ENCODE results near the gene IPCEF1. TPM values are rescaled to one million over a fixed set of nuclear protein-coding genes. Genes with fewer than 3 reads are reported as not detected.
"Not testable (repeated sequence)": the region's sequence is repeated elsewhere in the genome, so short reads cannot be mapped to it uniquely, and the experiment has no call there.

The IPCEF1 gene
- total RNA-seq, 1 donor from 2014 or later = 1.8 TPM

DNA sequence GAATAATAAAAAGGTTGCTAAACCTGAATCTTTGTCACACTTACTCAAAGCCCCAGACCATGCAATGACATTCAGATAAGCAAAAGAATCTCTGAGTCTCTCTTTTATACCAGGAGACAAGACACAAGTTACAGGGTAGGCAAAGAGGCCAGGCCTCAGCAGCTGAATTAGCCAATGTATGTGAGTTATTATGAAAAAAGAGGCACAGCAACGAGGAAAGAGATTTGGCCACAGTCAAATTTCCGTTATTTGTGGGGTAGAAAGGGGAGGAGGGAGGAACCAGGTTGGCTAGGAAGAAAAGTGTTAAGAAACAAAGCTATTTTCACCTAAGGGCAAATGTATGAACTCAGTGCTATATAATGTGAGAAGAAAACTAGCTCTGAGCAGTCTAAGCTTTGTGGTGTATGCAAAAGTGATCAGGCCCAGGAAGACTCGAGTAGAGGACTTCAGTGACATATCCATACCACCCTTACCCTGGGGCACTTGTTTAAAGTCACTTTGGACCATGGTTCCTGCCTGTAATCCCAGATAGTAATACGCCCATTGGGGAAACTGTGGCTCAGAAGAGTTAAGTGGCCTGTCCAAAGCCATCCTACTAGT, 19.1 kb downstream of the IPCEF1 start:
- DNase-seq (ENCODE audit: low read depth in 2 of 2) = no peak

GRCh38 chr6:154334147-154334546, 22.5 kb downstream of the IPCEF1 start:
- not testable (repeated sequence) for DNase-seq (ENCODE audit: low read depth in 2 of 2)

DNA sequence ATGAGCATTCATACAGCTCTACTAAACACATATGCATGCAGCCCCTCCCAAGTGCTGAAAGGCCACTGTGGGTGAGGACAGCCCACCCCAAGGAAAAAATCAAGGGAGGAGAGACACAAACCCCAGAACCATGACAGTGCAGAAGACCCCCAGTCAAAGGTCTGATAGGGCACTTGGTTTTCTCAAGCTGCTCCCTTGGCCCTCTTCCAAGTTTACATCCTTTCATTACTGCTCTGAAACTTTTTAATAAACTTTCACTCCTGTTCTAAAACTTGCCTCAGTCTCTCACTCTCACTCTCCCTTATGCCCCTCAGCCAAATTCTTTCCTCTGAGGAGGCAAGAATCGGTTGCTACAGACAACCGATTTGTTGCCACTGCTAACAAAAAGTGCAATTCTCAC, 24.9 kb downstream of the IPCEF1 start:
- DNase-seq (ENCODE audit: low read depth in 2 of 2) = no peak

DNA sequence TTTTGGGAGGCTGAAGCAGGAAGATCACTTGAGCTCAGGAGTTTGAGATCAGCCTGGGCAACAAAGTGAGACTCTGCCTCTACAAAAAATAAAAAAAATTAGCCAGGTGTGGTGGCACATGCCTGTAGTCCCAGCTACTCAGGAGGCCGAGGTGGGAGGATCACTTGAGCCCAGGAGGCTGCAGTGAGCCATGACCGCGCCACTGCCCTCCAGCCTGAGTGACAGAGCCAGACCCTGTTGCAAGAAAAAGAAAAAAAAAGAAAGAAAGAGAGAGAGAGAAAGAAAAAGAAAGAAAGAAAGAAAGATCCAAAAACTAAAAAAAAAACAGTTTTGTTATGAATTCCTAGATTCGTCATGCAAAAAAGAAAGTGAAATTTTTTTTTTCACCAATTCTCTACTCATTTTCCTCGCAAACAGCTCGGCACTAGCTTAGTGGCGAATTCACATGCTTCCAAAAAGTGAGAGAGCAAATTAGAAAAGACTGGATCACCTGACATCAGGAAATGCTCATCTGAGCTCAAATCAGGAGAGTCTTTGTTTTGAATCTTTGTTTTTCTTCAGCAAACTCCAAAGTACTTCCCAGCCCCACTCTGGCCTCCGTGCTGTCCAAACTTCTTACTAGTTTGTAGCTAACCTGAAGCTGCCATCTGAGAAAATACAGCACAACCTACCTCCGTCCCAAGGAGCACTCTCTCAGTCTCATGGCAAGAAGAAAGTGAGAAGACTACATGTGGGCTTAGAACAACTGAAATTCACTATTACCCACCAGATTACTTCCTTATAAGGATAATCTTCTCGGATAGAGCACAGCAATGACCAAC, 27.0 kb downstream of the IPCEF1 start:
- no peak for DNase-seq (ENCODE audit: low read depth in 2 of 2)

DNA sequence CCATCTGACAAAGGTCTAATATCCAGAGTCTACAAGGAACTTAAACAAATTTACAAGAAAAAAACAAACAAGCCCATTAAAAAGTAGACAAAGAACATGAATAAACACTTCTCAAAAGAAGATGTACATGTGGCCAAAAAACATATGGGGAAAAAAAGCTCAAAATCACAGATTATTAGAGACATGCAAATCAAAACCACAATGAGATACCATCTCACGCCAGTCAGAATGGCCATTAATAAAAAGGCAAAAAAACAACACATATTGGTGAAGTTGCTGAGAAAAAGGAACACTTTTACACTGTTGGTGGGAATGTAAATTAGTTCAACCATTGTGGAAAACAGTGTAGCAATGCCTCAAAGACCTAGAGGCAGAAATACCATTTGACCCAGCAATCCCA, 29.3 kb downstream of the IPCEF1 start:
- DNase-seq (ENCODE audit: low read depth in 2 of 2) = not testable (repeated sequence)

GRCh38 chr6:154325142-154325541, 31.5 kb downstream of the IPCEF1 start:
- no peak for DNase-seq (ENCODE audit: low read depth in 2 of 2)

DNA sequence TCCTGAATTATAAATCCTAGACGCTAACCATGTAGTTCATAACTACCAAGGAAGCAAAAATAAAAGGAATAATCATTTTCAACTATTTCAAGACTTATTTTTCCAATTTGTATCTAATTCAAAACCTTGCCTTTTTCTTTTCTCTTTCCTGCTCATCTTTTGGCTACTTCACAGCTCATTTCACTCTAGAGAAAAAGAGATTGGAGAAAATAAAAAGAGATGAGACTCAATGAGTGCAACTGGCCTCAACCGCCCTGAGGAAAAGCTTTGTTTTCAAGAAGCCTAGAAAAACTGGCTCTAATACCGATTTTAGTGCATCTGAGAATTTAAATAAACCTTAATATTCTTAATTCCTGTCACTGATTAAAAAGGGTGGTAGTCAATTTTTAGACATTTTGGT, 36.4 kb downstream of the IPCEF1 start:
- DNase-seq (ENCODE audit: low read depth in 2 of 2) = no peak

GRCh38 chr6:154319231-154319858, 37.3 kb downstream of the IPCEF1 start:
- DNase-seq (ENCODE audit: low read depth in 2 of 2) = no peak

GRCh38 chr6:154318721-154319120, 37.9 kb downstream of the IPCEF1 start:
- DNase-seq (ENCODE audit: low read depth in 2 of 2) = no peak

DNA sequence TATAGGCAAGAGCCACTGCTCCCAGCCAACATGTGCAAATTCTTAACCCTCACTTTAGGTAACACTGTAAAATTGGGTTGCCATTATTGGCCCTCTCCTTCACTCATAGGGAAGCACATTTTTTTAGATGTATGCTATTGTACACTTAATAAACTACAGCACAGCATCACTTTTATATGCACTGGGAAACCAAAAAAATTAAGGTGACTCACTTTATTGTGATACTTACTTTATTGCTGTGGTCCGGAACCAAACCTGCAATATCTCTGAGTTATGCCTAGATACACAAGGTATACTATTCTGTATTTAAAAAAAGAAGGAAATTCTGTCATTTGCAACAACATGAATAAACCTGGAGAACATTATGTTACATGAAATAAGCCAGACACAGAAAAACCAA, 40.5 kb downstream of the IPCEF1 start:
- no peak for DNase-seq (ENCODE audit: low read depth in 2 of 2)

DNA sequence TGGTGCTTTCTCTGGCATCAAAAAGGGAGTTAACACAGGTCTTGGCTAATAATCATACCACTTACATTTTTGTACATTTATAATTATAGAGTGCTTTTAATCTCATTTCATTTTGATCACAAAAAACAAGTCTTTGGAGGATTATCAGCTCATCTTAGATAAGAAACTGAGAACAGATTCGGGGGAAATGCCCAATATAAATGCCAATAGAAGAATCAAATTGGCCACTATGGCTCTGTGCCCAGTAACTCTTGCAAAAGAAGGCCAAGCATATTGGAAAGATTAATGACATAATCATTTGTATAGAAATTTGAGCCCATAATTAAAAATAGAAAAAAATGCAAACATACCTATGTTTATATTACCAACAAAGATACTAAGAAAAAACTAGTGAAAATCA, 42.5 kb downstream of the IPCEF1 start:
- no peak for DNase-seq (ENCODE audit: low read depth in 2 of 2)

- DNase-seq (ENCODE audit: low read depth in 2 of 2) = no peak
Observed at GRCh38 chr6:154308986-154309385, 47.6 kb downstream of the IPCEF1 start.

- DNase-seq (ENCODE audit: low read depth in 2 of 2) = no peak
Observed at GRCh38 chr6:154307696-154308425, 48.7 kb downstream of the IPCEF1 start.

- not testable (repeated sequence) for DNase-seq (ENCODE audit: low read depth in 2 of 2)
Observed at GRCh38 chr6:154307147-154307546, 49.5 kb downstream of the IPCEF1 start.

DNA sequence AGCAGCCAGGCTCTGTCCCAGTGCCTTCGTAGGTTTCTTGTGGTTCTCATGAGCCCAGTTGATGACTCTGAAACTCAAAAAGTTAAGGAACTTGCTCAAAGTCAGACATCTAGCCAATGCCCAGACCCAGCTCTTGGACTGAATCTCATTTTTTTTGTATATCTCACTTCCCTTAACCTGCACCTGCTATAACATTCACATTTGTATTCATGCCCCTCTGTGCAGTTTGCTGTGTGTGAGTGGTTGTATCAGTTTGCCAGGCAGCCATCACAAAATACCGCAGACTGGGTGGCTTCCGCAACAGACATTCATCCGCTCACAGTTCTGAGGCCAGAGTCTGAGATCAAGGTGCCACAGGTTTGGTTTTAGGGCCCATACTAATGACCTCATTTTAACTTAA, 49.9 kb downstream of the IPCEF1 start:
- no peak for DNase-seq (ENCODE audit: low read depth in 2 of 2)

DNA sequence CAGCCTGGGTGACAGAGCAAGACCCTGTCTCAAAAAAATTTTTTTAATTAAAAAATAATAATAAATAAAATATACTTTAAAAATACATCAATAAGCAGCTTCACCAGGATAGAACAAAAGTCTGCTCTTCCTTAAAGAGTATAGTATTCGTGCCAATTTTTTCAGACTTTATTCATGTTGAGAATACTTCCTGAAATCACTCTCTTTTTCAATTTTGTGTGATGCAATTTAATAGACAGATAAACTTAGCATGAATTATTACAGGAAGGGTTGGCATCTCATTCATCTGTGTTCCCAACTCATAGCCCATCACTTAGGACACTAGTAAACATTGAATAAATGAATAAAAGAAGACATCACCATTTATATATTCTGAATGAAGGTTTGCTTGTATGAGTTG, 52.4 kb downstream of the IPCEF1 start:
- no peak for DNase-seq (ENCODE audit: low read depth in 2 of 2)

GRCh38 chr6:154303642-154304041, 53.0 kb downstream of the IPCEF1 start:
- DNase-seq (ENCODE audit: low read depth in 2 of 2) = peak in 1 of 2 donors; percentile 47

DNA sequence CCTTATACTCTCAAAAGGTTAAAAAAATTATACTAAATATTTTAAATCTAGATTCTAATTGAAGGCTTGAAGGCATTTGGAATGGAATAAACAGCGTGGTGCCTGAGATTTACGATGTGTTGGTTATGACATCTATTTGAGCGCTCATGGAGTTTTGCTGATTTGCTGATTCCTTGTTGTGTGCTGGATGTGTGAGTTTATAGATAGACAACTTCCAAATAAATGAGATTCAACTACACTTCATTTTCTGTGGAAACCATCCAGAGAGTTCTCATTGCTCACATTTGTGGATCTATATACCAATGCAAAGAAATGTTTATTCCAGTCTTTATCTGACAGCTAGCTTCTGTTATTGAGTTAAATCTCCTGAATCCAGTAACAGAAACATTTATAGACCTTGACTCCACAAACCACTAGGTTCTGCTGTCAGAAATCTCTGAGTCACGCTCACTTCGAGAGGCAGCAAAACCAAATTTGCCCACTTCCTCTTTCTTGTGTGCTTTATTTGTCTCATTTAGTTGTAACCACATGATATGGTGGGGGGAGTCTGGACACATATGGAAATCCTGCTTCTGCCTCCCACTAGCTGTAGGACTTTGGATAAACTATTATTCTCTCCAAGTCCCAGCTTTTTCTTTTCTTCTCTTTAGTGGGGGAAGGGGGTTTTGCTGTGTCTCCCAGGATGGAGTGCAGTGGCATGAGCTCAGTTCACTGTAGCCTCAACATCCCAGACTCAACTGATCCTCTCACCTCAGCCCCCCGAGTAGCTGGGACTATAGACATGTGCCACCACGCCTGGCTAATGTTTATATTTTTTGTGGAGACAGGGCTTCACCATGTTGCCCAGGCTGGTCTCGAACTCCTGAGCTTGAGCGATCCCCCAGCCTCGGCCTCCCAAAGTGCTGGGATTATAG, 54.5 kb downstream of the IPCEF1 start:
- DNase-seq (ENCODE audit: low read depth in 2 of 2) = peak in 1 of 2 donors; percentile 68

DNA sequence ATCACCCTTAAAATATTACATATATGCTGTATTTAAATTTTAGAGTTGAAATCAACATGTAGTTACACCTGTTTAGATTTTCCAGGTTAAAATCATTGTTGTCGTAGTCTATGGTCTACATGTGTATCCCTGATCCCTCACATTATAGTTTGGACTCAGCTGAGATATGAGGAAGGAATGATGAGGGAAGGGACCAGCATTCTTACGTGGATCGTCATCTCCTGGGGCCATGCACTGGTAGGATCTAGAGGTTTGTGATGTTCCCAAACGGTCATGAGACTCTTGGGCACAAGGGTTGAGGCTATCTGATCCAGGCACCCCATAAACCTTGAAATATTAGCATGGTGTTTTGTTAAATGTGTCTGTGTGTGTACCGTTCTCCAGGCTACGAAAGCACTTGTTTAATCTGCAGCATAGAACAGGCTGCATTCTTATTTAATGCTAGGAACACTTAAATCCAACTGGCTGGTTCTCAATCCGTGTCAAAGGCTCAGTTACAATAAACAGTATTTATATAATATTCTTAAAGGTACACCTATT, 55.4 kb downstream of the IPCEF1 start:
- DNase-seq (ENCODE audit: low read depth in 2 of 2) = no peak

GRCh38 chr6:154298297-154298696, 58.3 kb downstream of the IPCEF1 start:
- peak in 1 of 2 donors; percentile 67 for DNase-seq (ENCODE audit: low read depth in 2 of 2)

DNA sequence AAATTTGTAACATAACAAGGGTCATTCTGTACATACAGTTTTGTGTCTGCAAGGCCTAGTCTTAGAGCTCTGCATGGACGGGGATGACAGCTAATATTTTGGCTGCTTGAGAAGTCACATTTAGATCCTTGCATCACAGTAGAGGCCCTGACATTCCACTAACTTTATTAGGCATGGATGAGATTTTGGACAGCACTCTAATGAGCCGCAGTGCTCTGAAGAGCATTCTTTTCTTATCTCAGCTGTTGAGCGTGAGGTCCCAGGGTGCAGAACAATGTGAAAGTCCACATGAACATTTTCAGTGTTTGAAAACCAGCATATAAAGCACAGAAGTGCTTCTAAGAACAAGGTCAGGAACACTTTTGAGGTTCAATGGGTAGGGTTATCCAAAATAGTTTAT, 58.9 kb downstream of the IPCEF1 start:
- DNase-seq (ENCODE audit: low read depth in 2 of 2) = no peak
